Measurements from ENCODE around the gene KDM3B.
"Not testable (repeated sequence)": the region's sequence is repeated elsewhere in the genome, so short reads cannot be mapped to it uniquely, and the experiment has no call there.

KDM3B gene

DNA sequence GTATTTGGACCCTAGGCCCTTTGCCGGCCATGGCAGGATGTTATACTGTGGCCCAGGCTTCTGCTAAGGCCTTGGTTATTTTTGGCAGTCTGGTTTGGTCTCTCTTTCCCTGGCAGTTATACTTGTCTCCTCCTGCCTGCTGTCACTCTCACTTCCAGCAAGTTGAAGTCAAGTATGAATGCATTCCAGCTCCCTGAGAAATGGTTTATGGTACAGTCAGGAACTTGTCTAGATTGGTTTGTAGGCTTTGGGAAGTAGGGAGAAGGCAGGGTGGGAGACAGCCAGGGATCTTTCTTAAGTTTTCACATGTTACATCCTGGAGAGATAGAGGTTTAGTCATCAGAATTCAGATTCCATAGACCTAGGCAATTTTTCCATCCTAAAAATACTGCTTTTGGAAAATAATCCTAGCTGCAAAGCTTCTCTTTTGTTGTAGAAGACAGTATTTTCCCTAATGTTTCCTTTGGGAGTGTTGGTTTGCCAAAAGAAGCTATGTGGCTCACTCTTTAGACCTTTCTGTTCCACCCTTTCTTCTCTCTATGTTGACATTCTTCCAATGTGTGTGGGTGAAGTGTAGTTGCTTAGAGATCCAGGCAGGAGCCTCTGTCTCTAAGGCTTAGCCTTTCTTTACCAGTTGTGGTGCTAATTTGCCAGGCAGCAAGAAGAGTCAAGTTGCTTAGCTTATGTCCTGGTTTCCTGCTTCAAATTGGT is 2.5 kb upstream of the KDM3B start:
- no peak for DNase-seq

DNA sequence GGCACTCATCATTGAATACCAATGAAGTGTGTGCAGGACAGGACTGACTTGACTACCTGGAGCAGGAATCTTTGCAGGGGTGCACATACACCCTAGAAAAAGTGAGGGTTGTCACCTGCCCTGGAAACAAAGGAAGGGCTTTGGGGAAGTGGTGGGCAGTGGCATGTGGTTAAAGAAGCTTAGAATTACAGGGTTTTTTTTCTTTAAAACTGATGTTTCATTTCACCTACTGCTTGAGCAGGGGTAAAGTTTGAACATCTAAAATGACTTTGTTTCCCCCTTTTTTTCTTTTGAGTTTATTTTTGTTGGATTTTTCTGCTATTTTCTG is 2.0 kb upstream of the KDM3B start:
- DNase-seq, result no peak

DNA sequence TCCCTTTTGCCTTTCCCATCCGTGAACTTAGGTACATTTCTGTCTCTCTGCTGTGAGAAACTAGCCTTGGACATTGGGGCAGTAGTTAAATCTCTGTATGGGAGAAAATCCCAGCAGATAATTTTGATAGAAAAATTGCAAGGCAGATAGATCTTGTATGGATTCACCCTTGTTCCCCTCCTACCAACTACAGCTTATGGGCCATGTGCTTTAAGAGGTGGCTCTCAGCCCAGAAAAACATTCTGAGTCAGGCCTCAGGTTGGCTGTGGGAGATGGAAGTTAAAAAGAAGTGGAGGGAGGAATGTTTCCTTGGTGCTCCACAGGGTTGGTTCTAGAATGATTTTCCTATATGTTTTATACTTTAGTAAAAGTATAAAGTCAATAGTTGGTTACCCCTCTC is 1.4 kb upstream of the KDM3B start:
- no peak for DNase-seq

DNA sequence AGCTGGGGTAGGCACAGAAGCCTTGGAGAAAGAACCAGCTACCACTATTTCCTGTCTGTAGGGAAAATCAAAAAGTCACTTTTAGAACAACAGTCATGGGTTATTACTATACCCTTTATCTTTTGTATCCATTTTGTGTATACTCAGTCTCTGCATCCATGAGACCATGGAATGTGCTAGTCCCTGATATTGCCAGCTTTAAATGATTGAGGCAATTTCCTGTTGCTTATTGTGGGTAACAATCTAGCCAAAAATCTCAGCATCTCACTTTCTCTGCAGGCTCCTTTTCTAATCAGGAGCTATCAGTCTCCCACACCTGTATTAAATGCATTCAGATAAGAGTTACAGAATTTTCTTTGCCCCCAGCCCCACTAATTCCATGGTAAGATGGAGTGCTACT is 968 bp upstream of the KDM3B start:
- DNase-seq, result no peak

DNA sequence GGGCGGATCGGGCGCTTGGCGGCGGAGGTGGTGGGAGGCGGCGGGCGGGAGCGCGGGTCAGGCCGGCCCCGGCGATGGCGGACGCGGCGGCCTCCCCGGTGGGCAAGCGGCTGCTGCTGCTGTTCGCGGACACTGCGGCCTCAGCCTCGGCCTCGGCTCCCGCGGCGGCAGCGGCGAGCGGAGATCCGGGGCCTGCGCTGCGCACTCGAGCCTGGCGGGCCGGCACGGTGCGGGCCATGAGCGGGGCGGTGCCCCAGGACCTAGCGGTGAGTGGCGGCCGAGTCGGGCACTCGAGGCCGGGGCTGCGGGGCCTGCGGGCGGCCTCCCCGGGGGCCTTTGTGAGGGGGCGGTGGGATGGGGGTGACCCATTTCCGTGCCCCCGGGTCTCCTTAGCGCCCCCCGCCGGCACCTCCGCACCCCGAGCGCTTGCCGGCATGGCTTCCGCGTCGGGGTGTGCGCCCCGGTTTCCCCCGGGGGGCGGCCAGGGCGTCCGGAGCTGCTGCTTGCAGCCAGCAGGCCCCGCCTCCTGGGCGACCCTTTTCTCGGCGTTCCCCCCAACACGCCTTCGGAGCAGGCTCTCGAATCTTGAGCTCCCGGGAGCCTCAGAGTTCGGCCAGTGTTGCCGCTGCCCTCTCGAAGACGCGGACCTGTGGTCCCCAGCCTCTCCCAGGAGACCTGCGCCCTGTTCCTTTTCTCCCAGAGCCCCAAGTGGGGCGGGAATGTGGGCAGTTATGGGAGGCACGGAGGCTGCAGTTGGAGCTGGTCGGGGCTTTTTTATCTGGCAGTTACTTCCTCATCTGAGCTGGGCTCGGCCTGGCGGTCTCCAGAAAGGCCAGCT is 456 bp downstream of the KDM3B start:
- peak; percentile 84 for DNase-seq

DNA sequence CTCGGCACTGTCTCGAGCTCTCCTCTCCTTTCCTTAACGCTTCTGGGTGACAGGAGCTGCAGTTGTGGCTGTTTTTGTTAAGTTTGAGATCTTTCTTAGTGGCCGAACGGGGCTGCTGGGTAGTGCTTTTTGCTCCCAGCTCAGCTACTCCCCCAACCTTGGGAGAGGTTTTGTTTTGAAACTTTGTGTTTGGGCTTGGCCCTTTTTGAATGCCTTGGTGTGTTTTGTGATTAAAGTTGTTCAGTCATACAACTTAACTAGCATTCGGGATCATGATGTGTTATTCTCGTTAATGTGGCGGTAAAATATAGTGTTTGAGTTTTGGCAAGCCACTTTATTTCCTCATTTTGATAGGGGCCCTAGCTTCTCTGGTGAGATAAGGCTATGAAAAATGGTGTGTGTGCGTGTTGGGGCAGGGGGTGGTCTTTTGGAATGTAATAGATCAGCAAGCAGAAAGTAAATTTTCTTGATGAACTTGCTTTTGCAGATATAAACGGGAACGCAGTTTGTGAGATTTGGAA is 1.1 kb downstream of the KDM3B start:
- DNase-seq, result no peak

DNA sequence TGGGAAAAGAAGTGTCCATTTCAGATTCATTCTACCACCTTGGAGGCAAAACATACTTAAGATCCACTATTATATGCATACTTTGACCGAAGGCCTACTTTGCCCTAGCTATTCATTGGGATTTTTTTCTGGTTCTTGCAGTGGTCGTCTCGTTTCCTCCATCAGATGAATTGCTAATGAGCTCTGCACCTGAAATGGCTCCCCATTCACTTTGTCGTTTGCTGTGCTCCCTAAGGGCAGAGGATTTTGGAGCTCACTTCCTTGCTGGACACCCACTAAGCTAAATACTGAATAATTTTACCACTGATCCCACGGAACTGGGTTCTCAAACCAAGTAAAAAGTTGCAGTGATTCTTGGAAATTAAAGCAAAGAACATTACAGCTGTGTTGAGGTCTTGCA is 1.9 kb downstream of the KDM3B start:
- DNase-seq, result no peak

DNA sequence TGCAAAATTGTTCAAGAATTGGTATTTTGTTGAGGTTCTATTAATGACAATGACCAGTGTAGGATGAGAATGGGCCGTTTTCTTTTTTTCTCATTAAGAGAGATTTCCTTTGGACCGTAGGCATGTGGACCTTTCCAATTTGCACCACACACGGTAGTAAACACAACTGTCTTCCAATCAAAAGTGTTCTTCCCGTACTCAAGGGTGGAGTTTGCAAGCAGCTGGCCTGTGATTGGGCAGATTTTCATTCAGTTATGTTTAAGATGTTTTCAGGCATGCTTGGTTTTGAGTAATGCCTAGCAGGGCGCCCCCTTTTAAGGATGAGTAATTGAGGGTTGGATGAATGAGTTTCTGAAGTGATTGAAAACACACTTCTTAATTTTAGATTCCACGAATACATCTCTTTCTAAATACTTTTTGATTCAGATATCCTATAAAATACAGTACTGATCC is 2.5 kb downstream of the KDM3B start:
- DNase-seq, result no peak

DNA sequence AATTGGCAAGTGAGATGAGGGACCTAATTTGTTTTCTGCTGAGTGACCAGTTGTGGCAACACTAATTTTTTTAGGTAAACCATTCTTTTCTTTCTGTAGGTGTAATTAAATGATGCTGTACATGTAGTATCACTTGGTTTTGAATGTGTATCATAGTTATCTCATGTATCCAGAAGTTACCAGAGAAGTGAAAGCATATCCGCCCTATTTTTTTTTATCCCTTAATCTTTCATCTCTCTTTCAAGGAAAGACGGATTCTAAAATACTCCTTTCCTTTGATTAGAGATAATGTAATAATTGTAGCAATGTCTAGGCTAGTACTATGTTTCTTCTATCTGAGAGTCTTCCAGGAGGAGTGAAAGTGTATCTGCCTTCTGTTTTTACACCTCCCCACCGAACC is 7.1 kb downstream of the KDM3B start:
- DNase-seq, result no peak

DNA sequence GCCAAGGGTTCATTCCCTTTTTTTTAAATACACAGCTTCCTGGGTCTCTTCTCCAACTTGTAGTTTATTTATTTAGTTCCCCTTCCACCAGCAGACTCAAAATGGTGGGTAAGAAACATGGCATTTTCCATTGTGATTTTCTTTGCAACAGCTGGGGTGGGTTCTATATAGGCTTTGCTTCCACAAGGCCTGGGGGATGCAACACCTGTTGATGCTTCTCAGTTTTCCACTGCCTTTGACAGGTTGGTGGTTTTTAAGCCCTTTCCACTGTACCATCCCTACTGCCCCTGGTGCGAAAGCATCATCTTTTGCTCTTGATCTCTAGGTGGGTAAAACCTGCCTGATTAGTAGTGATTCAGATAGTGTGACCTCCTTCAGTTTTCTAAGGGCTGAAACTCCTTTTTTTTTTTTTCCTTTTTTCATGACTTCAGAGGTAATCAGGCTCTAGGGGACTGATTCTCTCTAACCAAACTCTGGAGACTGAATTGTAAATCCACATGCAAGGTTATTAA is 8.5 kb downstream of the KDM3B start:
- DNase-seq, result no peak

DNA sequence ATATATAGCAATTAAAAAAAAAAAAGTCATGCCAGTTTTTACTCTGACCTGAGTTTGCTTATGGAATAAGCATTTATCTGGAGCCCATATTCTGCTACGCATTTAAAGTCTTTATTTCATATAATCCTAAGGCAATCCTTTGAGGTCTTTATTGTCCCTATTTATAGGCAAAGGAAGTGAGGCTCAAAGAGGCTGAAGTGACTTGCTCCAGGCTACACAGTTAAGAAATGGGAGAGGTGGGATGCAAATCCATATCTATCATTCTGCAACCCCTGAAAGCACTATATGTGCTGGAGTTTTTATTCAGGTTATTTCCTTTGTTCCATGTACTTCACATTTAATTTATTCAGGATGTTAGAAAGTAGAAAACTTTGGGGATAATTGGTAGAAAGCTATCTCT is 12.1 kb downstream of the KDM3B start:
- no peak for DNase-seq

DNA sequence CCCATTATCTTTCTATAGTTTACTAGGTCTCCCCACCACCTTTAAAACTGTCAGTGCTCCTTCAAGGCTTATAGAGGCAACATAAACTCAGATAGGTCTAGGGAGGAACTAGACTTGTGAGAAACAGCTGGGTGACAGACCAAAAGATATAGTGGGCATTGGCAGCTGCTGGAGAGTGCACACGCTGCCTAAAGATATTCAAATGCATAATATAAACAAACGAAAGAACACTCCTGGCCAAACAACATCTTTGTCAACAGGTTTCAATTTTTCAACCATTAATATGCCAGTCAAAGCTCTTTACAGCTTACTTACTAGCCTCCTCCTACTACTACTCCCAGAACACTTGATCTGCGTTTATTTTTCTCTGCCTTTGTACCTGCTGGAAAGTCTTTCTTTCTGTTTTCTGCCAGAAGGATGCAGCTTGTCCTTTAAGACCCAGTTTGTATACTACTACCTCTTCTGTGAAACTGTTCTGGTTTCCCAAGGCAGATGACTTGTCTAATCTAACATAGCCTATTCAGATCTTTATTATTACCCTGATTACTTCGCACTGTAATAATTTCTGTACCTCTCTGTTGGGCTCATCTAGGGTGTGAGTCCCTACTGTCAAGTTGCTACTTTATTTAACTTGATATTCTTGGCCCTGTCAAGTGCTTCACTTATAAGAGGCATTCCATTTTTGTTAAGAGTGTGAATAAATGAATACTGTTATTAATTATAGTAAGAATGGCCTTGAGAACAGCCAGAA is 14.3 kb downstream of the KDM3B start:
- DNase-seq, result no peak

DNA sequence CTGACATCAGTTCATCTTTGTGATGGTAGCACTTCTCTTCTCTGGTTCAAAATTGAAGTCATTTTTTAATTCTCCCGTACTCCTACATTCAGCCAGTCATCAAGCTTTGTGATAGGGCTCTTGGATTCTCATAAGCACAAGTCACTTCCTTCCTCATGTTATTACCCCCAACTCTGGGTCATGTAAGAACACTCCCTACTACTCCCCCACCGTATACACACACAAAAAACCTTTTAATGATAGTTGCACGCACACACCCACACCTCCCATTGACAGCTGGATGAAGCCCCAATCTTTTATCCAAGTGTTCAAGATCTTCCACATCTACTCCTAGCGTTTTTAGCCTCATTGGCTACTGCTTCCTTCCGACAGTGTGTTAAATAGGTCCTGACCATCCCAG is 16.8 kb downstream of the KDM3B start:
- DNase-seq, result no peak

DNA sequence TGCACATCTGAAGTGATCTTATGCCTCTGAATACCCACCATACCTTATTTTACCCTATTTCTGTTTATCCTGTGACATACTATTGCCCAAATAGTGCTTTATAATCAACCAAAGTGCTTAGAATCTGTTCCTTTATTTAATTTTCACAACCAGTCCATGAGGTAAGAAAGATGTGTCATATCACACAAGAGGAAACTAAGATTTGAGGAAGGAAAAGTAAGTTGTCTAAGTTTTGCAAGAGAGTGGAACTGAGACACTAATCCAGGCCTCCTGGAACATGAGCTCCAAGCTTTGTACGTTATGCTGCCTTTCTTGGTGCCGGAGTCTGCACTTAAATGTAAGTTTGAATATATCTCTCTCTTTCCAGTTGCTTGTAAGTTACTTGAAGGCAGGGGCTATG is 17.2 kb downstream of the KDM3B start:
- no peak for DNase-seq

DNA sequence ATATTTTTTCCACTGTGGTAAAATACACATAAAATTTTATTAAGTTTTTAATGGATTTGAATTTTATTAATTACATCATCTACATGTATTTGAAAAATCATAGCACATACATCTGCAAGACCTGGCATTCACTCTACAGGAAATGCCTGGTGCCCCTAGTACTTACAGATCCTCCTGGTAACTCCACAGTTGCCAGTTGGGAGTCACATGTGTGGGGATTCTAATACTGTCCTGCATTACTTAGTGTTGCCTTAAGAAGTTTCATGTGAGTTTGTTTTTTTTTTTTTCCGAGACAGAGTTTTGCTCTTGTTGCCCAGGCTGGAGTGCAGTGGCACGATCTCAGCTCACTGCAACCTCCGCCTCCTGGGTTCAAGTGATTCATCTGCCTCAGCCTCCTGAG is 18.1 kb downstream of the KDM3B start:
- no peak for DNase-seq

DNA sequence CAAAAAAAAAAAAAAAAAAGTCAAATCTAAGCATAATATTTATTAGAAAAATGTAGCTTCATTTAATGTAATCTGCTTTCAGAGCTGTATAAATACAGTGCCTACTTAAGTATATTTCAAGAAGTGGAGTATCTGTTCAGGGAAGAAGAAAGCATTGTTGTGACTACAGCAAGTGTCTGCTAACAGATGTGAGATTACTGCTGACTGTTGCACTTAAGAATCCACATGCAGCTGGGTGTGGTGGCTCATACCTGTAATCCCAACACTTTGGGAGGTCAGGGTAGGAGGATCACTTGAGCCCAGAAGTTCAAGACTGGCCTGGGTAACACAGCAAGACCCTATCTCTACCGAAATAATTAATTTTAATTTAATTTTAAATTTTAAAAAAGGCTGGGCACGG is 19.0 kb downstream of the KDM3B start:
- no peak for DNase-seq

DNA sequence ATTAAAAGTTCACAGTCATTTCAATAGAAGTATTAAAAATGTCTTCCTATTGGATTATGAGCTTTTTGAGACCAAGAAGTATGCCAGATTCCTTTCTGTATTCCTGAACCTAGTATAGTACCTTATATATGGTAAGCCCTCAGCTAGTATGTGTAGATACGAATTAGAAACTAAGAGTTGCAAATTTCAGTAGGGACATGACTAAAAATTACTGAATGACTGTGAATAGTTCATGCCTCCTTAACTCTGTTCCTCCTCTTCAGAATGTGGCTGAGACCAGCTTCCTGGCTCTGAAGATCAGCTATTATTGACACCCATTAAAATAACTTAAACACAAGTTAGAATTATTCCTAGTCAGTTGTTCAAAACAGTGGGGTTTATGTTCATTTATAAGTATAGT is 19.7 kb downstream of the KDM3B start:
- DNase-seq, result no peak

DNA sequence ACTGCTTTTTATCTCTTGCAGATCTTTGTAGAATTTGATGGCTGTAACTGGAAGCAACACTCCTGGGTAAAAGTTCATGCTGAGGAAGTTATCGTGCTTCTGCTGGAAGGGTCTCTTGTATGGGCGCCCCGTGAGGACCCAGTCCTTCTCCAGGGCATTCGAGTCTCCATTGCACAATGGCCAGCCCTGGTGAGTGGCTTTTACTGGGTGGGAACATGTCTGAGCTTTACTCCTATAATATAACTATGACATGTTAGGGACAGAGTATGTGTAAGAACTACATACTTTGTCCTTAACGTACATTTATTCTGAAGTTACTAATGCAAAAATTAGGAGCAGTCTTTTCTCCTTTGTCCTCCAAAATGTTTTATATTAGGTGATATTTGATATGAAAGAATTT is 20.2 kb downstream of the KDM3B start:
- no peak for DNase-seq

DNA sequence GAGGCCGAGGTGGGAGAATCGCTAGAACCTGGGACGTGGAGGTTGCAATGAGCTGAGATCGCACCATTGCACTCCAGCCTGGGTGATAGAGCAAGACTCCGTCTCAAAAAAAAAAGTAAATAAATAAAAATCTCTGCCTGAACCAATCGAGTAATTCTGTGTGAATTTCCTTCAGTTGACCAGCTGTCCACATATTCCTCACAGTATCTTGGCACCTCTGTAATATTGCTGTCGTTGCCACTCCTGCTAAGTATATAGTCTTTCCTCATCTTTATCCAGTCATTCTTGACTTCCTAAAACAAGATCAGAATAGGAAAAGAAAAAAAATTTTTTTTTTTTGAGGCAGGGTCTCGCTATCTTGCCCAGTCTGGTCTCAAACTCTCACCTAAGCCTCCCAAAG is 29.9 kb downstream of the KDM3B start:
- DNase-seq, result no peak

DNA sequence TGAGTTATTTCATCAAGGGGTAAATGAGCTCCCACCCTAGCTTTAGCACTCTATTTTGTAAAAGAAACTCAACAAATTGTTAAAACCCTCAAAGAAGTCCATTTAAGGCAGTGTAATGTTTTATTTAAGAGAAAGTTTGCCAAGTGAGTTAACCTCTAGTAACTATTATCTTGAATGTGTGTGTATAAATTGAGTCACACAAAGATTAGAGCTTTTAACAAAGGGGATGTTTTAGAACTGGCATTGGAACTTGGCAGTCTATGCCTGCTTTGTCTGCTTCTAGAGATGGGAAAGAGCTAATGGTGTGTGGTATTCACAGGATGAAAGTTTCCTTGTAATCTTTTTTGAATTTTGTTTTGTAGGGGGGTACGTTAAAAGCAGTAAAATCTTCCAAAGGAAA is 33.2 kb downstream of the KDM3B start:
- no peak for DNase-seq

DNA sequence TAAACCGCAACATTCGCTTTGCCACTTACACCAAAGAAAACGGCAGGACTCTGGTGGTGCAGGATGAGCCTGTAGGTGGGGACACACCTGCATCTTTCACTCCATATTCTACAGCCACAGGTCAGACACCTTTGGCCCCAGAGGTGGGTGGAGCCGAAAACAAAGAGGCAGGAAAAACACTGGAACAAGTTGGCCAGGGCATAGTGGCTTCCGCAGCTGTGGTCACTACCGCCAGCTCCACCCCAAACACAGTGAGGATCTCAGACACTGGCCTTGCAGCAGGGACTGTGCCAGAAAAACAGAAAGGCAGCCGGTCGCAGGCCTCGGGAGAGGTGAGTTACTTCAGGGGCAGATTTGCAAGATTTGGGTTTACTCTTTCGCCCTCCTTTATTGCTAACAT is 33.8 kb downstream of the KDM3B start:
- DNase-seq, result no peak

DNA sequence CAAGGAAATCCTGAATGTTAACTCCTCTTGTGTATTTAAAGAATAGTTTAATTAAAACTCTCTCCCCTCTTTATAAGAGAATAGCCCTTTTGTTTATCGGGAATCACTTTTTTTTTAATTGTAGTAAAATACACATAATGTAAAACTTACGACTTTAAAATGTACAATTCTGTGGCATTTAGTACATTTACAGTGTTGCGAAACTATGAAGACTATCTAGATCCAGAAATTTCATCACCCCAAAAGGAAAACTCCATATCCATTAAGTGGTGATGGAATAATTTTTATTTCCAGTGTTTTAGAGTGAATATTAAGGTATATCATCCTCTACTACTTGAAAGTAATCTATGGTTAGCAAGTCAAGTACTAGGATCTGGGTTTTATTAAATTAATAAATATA is 36.8 kb downstream of the KDM3B start:
- no peak for DNase-seq

DNA sequence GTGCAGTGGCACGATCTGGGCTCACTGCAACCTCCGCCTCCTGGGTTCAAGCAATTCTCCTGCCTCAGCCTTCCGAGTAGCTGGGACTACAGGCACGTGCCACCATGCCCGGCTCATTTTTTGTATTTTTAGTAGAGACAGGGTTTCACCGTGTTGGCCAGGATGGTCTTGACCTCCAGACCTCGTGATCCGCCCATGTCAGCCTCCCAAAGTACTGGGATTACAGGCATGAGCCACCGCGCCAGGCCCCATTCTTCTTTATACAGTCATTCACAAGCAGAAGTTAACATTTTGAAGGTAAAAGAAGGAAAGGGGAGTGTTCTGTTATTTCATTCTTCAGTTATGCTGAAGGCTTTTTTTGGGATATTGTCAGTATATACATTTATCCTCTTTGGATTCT is 37.4 kb downstream of the KDM3B start:
- not testable (repeated sequence) for DNase-seq

Data from right forelimb (tissue), 1 donor.